CD4-positive, CD25-positive, alpha-beta regulatory T cell (primary cell): ENCODE measurements around the gene SLC9A3. TPM values are rescaled to one million over a fixed set of nuclear protein-coding genes. Genes with fewer than 3 reads are reported as not detected.

Source experiments
- ATAC-seq, 2 donors: fragments of 150-1000 bp; cut with Tn5 transposase; one replicate each; pipeline ENCODE4 v1.10.0; 2021; ENCODE audit warnings: low read depth in 2 of 2, moderate number of reproducible peaks in 2 of 2, moderate library complexity in 1 of 2
- DNase-seq, 3 donors: peaks; one replicate each; pipeline versions ENCODE4 v3.0.0 to v3.0.0-alpha.2; 2012 to 2022; ENCODE audit warnings: mixed read lengths in 1 of 3
- H3K27ac ChIP-seq: one replicate; pipeline ENCODE4 v1.7.0; 2013; ENCODE audit warnings: mild to moderate bottlenecking, low read length; ENCODE audit not compliant: insufficient read depth, poor library complexity, severe bottlenecking
- H3K27me3 ChIP-seq: one replicate; pipeline ENCODE4 v1.7.0; 2013; ENCODE audit warnings: low read length; ENCODE audit not compliant: control insufficient read depth, insufficient read depth
- H3K36me3 ChIP-seq: one replicate; pipeline ENCODE4 v1.7.0; 2013; ENCODE audit warnings: mild to moderate bottlenecking, low read length, moderate library complexity; ENCODE audit not compliant: control insufficient read depth, insufficient read depth
- H3K4me1 ChIP-seq: 2 replicates; pipeline ENCODE4 v1.7.0; 2013; ENCODE audit warnings: mild to moderate bottlenecking, low read length; ENCODE audit not compliant: insufficient read depth, control insufficient read depth, poor library complexity, severe bottlenecking
- H3K4me3 ChIP-seq: one replicate; pipeline ENCODE4 v1.7.0; 2013; ENCODE audit warnings: low read depth, mild to moderate bottlenecking, low read length, moderate library complexity
- H3K9me3 ChIP-seq, 2 experiments: 1 replicate in 1 of 2; 2 replicates in 1 of 2; pipeline ENCODE4 v1.7.0; 2013; ENCODE audit warnings: low read length in 2 of 2, mild to moderate bottlenecking in 1 of 2, moderate library complexity in 1 of 2; ENCODE audit not compliant: control insufficient read depth in 2 of 2
- H3K27ac Mint-ChIP-seq, 3 donors: one replicate each; pipeline ENCODE4 v1.8.0; 2020 to 2022; ENCODE audit warnings: mild to moderate bottlenecking in 3 of 3, mixed read lengths in 3 of 3, moderate library complexity in 2 of 3
- H3K27me3 Mint-ChIP-seq: one replicate; pipeline ENCODE4 v1.8.0; 2022; ENCODE audit warnings: mild to moderate bottlenecking, mixed read lengths
- H3K36me3 Mint-ChIP-seq: one replicate; pipeline ENCODE4 v1.8.0; 2020; ENCODE audit warnings: mixed read lengths
- H3K4me1 Mint-ChIP-seq, 4 donors: one replicate each; pipeline ENCODE4 v1.8.0; 2020 to 2022; ENCODE audit warnings: mixed read lengths in 4 of 4, mild to moderate bottlenecking in 1 of 4
- H3K4me3 Mint-ChIP-seq, 4 donors: one replicate each; pipeline ENCODE4 v1.8.0; 2020 to 2022; ENCODE audit warnings: mild to moderate bottlenecking in 4 of 4, mixed read lengths in 4 of 4, moderate library complexity in 3 of 4
- H3K9me3 Mint-ChIP-seq, 7 donors: one replicate each; pipeline ENCODE4 v1.8.0; 2020 to 2022; ENCODE audit warnings: mixed read lengths in 7 of 7, mild to moderate bottlenecking in 3 of 7, moderate library complexity in 2 of 7
- polyA plus RNA-seq, 4 donors: library from polyadenylated mRNA; unstranded; fragments of 300-500 nt; fragmentation: Illumina TruSeq; gene quantifications; one replicate each; pipeline ENCODE4 v1.2.3, GENCODE V29; 2021
- total RNA-seq: library from RNA; stranded (reverse); gene quantifications from one replicate; pipeline ENCODE4 v1.2.3, GENCODE V29; 2022

SLC9A3 gene
- total and polyA plus RNA-seq, 5 donors from 2014 or later, result 2.0 to 3.1 (median 2.8) TPM

GRCh38 chr5:531101-531748 is 7.0 kb upstream of the SLC9A3 start:
- DNase-seq (no peak), ATAC-seq (no peak)
- Mint-ChIP-seq H3K36me3 (no peaks in the 10 kb centered on the region), H3K4me3 (no peak overlapping the region), H3K27me3 (peaks cover 44% of the 10 kb centered on the region), H3K4me1 (peaks cover 6 to 24% (median 18%) of the 10 kb centered on the region in 4 donors), H3K9me3 (no peaks in the 10 kb centered on the region), H3K27ac (no peak overlapping the region)
- Histone ChIP-seq H3K27me3 (peaks cover 6% of the 10 kb centered on the region), H3K9me3 (no peaks in the 10 kb centered on the region), H3K4me3 (no peak overlapping the region), H3K36me3 (no peaks in the 10 kb centered on the region), H3K4me1 (peaks cover 23% of the 10 kb centered on the region), H3K27ac (no peak overlapping the region)

- peak overlapping the region in 1 of 4 donors; percentile 62 for H3K4me3 Mint-ChIP-seq
- no peak for DNase-seq
- H3K27ac ChIP-seq, result no peak overlapping the region
- peaks cover 7% of the 10 kb centered on the region for H3K27me3 ChIP-seq
- H3K9me3 ChIP-seq, result no peaks in the 10 kb centered on the region
- no peak for ATAC-seq
- no peaks in the 10 kb centered on the region for H3K36me3 Mint-ChIP-seq
- H3K4me1 ChIP-seq, result peaks cover 23% of the 10 kb centered on the region
- H3K27me3 Mint-ChIP-seq, result peaks cover 51% of the 10 kb centered on the region
- H3K9me3 Mint-ChIP-seq, result peaks cover 0 to 2% (median 0%) of the 10 kb centered on the region in 7 donors
- H3K4me1 Mint-ChIP-seq, result peaks cover 6 to 25% (median 20%) of the 10 kb centered on the region in 4 donors
- H3K36me3 ChIP-seq, result no peaks in the 10 kb centered on the region
- no peak overlapping the region for H3K4me3 ChIP-seq
- H3K27ac Mint-ChIP-seq, result peak overlapping the region in 1 of 3 donors; percentile 10
Observed at GRCh38 chr5:530001-530955, 6.0 kb upstream of the SLC9A3 start.

GRCh38 chr5:528629-529511 is 4.6 kb upstream of the SLC9A3 start:
- peak in 1 of 3 donors; percentile 20 for DNase-seq
- H3K9me3 ChIP-seq, result no peaks in the 10 kb centered on the region
- Mint-ChIP-seq H3K4me1 (peaks cover 10 to 29% (median 23%) of the 10 kb centered on the region in 4 donors), H3K27ac (no peak overlapping the region), H3K36me3 (no peaks in the 10 kb centered on the region), H3K4me3 (peak overlapping the region in 3 of 4 donors; percentile 27 to 53 (median 48)), H3K27me3 (peaks cover 57% of the 10 kb centered on the region), H3K9me3 (peaks cover 0 to 2% (median 0%) of the 10 kb centered on the region in 7 donors)
- no peak for ATAC-seq
- no peaks in the 10 kb centered on the region for H3K36me3 ChIP-seq
- peaks cover 23% of the 10 kb centered on the region for H3K4me1 ChIP-seq
- peaks cover 7% of the 10 kb centered on the region for H3K27me3 ChIP-seq
- no peak overlapping the region for H3K4me3 ChIP-seq
- no peak overlapping the region for H3K27ac ChIP-seq

- H3K27me3 ChIP-seq, result peaks cover 7% of the 10 kb centered on the region
- H3K4me1 ChIP-seq, result peaks cover 30% of the 10 kb centered on the region
- Mint-ChIP-seq H3K27ac (no peak overlapping the region), H3K4me1 (peaks cover 12 to 35% (median 23%) of the 10 kb centered on the region in 4 donors), H3K9me3 (peaks cover 0 to 2% (median 0%) of the 10 kb centered on the region in 7 donors), H3K36me3 (no peaks in the 10 kb centered on the region), H3K4me3 (peak overlapping the region in 2 of 4 donors; percentile 55 to 63), H3K27me3 (peaks cover 64% of the 10 kb centered on the region)
- ATAC-seq, result peak; percentile 19 to 32
- no peaks in the 10 kb centered on the region for H3K36me3 ChIP-seq
- no peaks in the 10 kb centered on the region for H3K9me3 ChIP-seq
- H3K27ac ChIP-seq, result no peak overlapping the region
- no peak overlapping the region for H3K4me3 ChIP-seq
- DNase-seq, result peak in 1 of 3 donors; percentile 51
Observed at GRCh38 chr5:527646-528628, 3.7 kb upstream of the SLC9A3 start.

- DNase-seq, result no peak
- Mint-ChIP-seq H3K27ac (no peak overlapping the region), H3K4me1 (peaks cover 12 to 36% (median 23%) of the 10 kb centered on the region in 4 donors), H3K4me3 (no peak overlapping the region), H3K9me3 (peaks cover 0 to 2% (median 0%) of the 10 kb centered on the region in 7 donors), H3K27me3 (peaks cover 76% of the 10 kb centered on the region), H3K36me3 (no peaks in the 10 kb centered on the region)
- Histone ChIP-seq H3K4me1 (peaks cover 30% of the 10 kb centered on the region), H3K27me3 (peaks cover 7% of the 10 kb centered on the region), H3K27ac (no peak overlapping the region), H3K36me3 (no peaks in the 10 kb centered on the region), H3K4me3 (no peak overlapping the region), H3K9me3 (no peaks in the 10 kb centered on the region)
- no peak for ATAC-seq
Observed at GRCh38 chr5:526456-527088, 2.3 kb upstream of the SLC9A3 start.

- DNase-seq (no peak), ATAC-seq (no peak)
- H3K4me3 ChIP-seq, result no peak overlapping the region
- H3K36me3 Mint-ChIP-seq, result no peaks in the 10 kb centered on the region
- H3K9me3 Mint-ChIP-seq, result peaks cover 0 to 2% (median 0%) of the 10 kb centered on the region in 7 donors
- peaks cover 77% of the 10 kb centered on the region for H3K27me3 Mint-ChIP-seq
- H3K4me1 ChIP-seq, result peaks cover 30% of the 10 kb centered on the region
- H3K27ac ChIP-seq, result no peak overlapping the region
- H3K27ac Mint-ChIP-seq, result peak overlapping the region in 1 of 3 donors; percentile 82
- no peaks in the 10 kb centered on the region for H3K9me3 ChIP-seq
- H3K4me3 Mint-ChIP-seq, result no peak overlapping the region
- peaks cover 12 to 36% (median 23%) of the 10 kb centered on the region in 4 donors for H3K4me1 Mint-ChIP-seq
- peaks cover 7% of the 10 kb centered on the region for H3K27me3 ChIP-seq
- H3K36me3 ChIP-seq, result no peaks in the 10 kb centered on the region
Observed at GRCh38 chr5:525916-526315, 1.7 kb upstream of the SLC9A3 start.
